ENCODE data around the gene TRIM71.

The TRIM71 gene

DNA sequence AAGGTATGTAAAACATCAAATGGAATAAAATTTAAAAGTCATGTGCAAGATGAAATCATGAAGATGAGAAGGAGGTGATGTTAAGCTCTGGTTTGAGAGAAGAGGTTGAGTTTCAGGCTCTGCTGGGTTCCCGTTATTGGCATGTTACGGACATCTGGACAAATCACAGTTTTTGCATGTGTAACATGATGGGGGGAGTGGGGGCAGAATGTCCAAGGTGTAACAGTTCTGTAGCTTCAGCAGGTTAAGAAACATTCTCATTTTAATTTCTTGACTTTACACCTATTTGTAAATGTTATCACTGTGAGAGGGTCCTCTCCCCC, 17.2 kb downstream of the TRIM71 start:
- Histone ChIP-seq H3K4me3 (ENCODE audit: low read depth, low read length) (no peak overlapping the region), H3K36me3 (no peaks in the 10 kb centered on the region), H3K27me3 (no peaks in the 10 kb centered on the region), H3K9me3 (no peaks in the 10 kb centered on the region), H3K4me1 (no peaks in the 10 kb centered on the region)
- TF ChIP-seq, protein P1, sequence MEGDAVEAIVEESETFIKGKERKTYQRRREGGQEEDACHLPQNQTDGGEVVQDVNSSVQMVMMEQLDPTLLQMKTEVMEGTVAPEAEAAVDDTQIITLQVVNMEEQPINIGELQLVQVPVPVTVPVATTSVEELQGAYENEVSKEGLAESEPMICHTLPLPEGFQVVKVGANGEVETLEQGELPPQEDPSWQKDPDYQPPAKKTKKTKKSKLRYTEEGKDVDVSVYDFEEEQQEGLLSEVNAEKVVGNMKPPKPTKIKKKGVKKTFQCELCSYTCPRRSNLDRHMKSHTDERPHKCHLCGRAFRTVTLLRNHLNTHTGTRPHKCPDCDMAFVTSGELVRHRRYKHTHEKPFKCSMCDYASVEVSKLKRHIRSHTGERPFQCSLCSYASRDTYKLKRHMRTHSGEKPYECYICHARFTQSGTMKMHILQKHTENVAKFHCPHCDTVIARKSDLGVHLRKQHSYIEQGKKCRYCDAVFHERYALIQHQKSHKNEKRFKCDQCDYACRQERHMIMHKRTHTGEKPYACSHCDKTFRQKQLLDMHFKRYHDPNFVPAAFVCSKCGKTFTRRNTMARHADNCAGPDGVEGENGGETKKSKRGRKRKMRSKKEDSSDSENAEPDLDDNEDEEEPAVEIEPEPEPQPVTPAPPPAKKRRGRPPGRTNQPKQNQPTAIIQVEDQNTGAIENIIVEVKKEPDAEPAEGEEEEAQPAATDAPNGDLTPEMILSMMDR (IDR thresholded peaks at IDR 0.05; ENCODE audit: low read depth, low read length) = no peak
- DNase-seq = no peak

DNA sequence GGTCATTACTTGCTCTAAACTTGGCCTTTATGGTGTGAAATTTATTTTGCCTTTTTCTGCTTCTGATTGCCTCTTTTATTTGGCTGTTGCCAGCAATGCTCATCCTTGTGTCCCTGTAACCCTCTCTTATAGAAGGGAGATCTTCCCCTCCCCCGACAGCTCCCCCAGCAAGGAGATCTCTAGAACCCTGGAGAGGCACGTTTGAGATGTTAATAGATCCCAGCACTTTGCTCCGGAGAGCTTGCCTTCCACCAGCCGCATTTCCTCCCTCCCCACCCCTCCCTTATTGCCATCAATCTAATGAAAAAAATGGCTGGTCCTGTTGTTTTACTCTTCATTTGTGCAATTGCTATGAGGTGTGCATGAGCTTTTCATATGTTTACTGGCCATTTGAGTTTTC, 18.2 kb downstream of the TRIM71 start:
- no peak for DNase-seq
- Histone ChIP-seq H3K36me3 (no peaks in the 10 kb centered on the region), H3K27me3 (no peaks in the 10 kb centered on the region), H3K9me3 (no peaks in the 10 kb centered on the region), H3K4me1 (no peaks in the 10 kb centered on the region), H3K4me3 (ENCODE audit: low read depth, low read length) (no peak overlapping the region)
- TF ChIP-seq, protein P1 (IDR thresholded peaks at IDR 0.05; ENCODE audit: low read depth, low read length) = no peak

DNA sequence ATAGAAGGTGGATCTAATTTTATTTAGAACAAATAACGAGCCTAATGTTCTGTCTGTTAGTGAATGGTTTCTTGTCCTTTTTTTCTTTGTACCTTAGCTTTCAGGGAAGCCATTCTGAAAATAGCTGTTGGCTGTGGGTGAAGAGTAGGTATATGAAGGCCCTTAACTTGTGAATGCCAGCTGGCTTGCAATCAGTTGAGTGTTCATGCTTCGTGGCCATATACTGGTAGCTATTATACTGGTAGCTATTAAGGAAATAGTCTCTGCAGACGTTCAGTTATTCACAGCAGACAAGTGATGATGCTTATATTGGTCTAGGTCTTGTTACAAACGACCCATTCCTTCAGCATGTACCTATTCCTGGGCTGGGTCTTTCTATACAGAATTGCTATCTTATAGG, 18.8 kb downstream of the TRIM71 start:
- no peaks in the 10 kb centered on the region for H3K9me3 ChIP-seq
- DNase-seq = no peak
- H3K36me3 ChIP-seq = no peaks in the 10 kb centered on the region
- TF ChIP-seq, protein P1 (IDR thresholded peaks at IDR 0.05; ENCODE audit: low read depth, low read length) = no peak
- no peak overlapping the region for H3K4me3 ChIP-seq (ENCODE audit: low read depth, low read length)
- H3K27me3 ChIP-seq = no peaks in the 10 kb centered on the region
- no peaks in the 10 kb centered on the region for H3K4me1 ChIP-seq

DNA sequence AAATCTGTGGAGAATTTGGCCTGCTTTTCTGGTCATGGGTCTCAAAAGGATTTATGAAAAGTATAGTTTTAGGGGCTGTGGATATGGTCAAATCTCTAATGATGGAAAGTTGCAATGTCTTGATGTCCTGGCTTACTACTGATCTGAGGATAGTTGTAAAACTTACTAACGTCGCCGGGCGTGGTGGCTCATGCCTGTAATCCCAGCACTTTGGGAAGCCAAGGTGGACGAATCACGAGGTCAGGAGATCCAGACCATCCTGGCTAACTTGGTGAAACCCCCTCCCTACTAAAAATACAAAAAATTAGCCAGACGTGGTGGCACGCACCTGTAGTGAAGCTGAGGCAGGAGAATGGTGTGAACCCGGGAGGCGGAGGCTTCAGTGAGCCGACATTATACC, 19.6 kb downstream of the TRIM71 start:
- DNase-seq = no peak
- no peaks in the 10 kb centered on the region for H3K9me3 ChIP-seq
- TF ChIP-seq, protein P1 (IDR thresholded peaks at IDR 0.05; ENCODE audit: low read depth, low read length) = no peak
- H3K4me1 ChIP-seq = no peaks in the 10 kb centered on the region
- H3K4me3 ChIP-seq (ENCODE audit: low read depth, low read length) = no peak overlapping the region
- H3K36me3 ChIP-seq = no peaks in the 10 kb centered on the region
- H3K27me3 ChIP-seq = no peaks in the 10 kb centered on the region

DNA sequence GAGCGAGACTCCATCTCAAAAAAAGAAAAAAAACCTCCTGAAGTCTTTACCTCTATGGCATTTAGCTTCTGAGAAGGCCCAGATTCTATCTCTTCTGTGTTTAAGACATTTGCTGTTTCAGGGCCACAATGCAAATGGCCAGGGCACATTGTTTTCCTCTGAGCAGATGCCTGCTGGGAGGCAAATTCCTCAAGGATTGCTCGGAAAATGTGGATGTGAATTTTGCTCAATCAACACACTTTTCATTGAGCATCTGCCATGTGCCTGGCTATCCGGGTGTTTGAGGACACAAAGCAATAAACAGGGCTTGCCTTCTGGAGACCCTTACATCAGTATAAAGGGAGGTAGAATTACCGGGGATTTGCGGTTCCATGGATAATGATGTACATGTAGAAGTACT, 20.0 kb downstream of the TRIM71 start:
- Histone ChIP-seq H3K4me3 (ENCODE audit: low read depth, low read length) (no peak overlapping the region), H3K9me3 (no peaks in the 10 kb centered on the region), H3K27me3 (no peaks in the 10 kb centered on the region), H3K4me1 (no peaks in the 10 kb centered on the region), H3K36me3 (no peaks in the 10 kb centered on the region)
- TF ChIP-seq, protein P1 (IDR thresholded peaks at IDR 0.05; ENCODE audit: low read depth, low read length) = no peak
- no peak for DNase-seq

DNA sequence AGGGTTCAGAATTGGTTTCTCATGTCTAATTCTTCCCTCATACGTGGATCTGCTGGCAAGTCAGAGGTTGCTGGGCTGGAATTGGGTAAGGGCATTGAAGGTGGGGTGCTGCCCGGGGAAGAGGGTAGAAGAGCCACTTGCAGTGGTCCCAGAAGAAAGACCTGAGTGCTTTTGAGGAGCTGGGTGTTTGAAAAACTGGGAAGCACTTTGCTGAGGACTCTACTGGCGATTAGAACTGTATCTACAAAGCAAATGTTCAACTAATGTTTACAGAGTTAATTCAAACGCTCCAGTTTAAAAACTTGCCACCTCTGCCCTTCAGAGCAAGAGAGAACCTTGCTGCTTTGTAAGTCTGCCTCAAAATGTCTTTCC, 21.9 kb downstream of the TRIM71 start:
- H3K27me3 ChIP-seq = no peaks in the 10 kb centered on the region
- H3K4me3 ChIP-seq (ENCODE audit: low read depth, low read length) = no peak overlapping the region
- TF ChIP-seq, protein P1 (IDR thresholded peaks at IDR 0.05; ENCODE audit: low read depth, low read length) = no peak
- H3K36me3 ChIP-seq = no peaks in the 10 kb centered on the region
- no peaks in the 10 kb centered on the region for H3K4me1 ChIP-seq
- no peaks in the 10 kb centered on the region for H3K9me3 ChIP-seq
- DNase-seq = no peak

Measured in BE2C (cell line).